Adrenal gland (tissue), 5 donors: ENCODE measurements around the gene ATG4D.

Experiments used
- CTCF ChIP-seq, 6 experiments: fragments of 450-650 bp in 4 of 6; fragments of 200-600 bp in 2 of 6; sonication (generic) in 1 of 6; IDR thresholded peaks; 1 replicate in 5 of 6; 2 replicates in 1 of 6; pipeline versions ENCODE4 v1.5.1 to v1.8.0; 2016 to 2021; ENCODE audit warnings: antibody characterized with exemption in 6 of 6, mild to moderate bottlenecking in 2 of 6, moderate library complexity in 1 of 6
- POLR2A ChIP-seq, 2 donors: fragments of 450-650 bp; IDR thresholded peaks; one replicate each; pipeline ENCODE4 v1.6.1; 2017; ENCODE audit warnings: antibody characterized with exemption in 2 of 2, mild to moderate bottlenecking in 2 of 2, moderate library complexity in 1 of 2
- donor health status: DM: no; HTN: no; CAD: no.

- TF ChIP-seq POLR2A (IDR thresholded peaks at IDR 0.05) (no peak), CTCF (IDR thresholded peaks at IDR 0.05) (no peak)
Observed at GRCh38 chr19:10516671-10517286, 26.9 kb upstream of the ATG4D start.
